Measurements from ENCODE around the gene KRT6A.

- TF ChIP-seq CTCF (IDR thresholded peaks at IDR 0.05; ENCODE audit: low read depth, low read length, missing input control) (no peak), JUND (IDR thresholded peaks at IDR 0.05) (no peak), TAF1 (conservative IDR thresholded peaks at IDR 0.05) (no peak), REST (IDR thresholded peaks at IDR 0.05) (no peak), EGR1 (IDR thresholded peaks at IDR 0.05; ENCODE audit: low read depth in 2 of 2) (no peak), GABPA (IDR thresholded peaks at IDR 0.05 in 1 of 2, conservative IDR thresholded peaks at IDR 0.05 in 1 of 2) (no peak), NR2F2 (IDR thresholded peaks at IDR 0.05) (no peak), YY1 (IDR thresholded peaks at IDR 0.05) (no peak), RAD21 (IDR thresholded peaks at IDR 0.05) (no peak), ATF3 (IDR thresholded peaks at IDR 0.05) (no peak), MAX (IDR thresholded peaks at IDR 0.05) (no peak), RXRA (IDR thresholded peaks at IDR 0.05) (no peak), SP1 (IDR thresholded peaks at IDR 0.05) (no peak)
Measured at GRCh38 chr12:52494518-52494917, 1.5 kb upstream of the KRT6A start.
